Heart right ventricle (tissue), 16 donors: ENCODE measurements around the gene SCLT1. TPM values are rescaled to one million over a fixed set of nuclear protein-coding genes. Genes with fewer than 3 reads are reported as not detected.

Experiments used
- ATAC-seq, 8 donors: fragments of 200-7000 bp; cut with Tn5 transposase; one replicate each; pipeline ENCODE4 v1.9.1; 2020; ENCODE audit warnings: mild to moderate bottlenecking in 8 of 8, moderate library complexity in 8 of 8, moderate number of reproducible peaks in 1 of 8
- DNase-seq, 2 donors: peaks; one replicate each; pipeline ENCODE4 v3.0.0-alpha.2; 2020
- H3K27ac ChIP-seq, 10 donors: fragments of 200-600 bp; sonication (generic) in 2 of 10; one replicate each; pipeline versions ENCODE4 v1.5.0 to v1.8.0; 2020 to 2022; ENCODE audit warnings: mild to moderate bottlenecking in 3 of 10
- H3K27me3 ChIP-seq, 7 donors: fragments of 200-600 bp; one replicate each; pipeline ENCODE4 v1.8.0; 2021 to 2022; ENCODE audit warnings: mild to moderate bottlenecking in 2 of 7
- H3K36me3 ChIP-seq, 9 donors: fragments of 200-600 bp; sonication (generic) in 1 of 9; one replicate each; pipeline versions ENCODE4 v1.5.0 to v1.8.0; 2020 to 2022; ENCODE audit warnings: mild to moderate bottlenecking in 2 of 9
- H3K4me1 ChIP-seq, 9 donors: fragments of 200-600 bp; sonication (generic) in 1 of 9; one replicate each; pipeline versions ENCODE4 v1.5.0 to v1.8.0; 2020 to 2022; ENCODE audit warnings: mild to moderate bottlenecking in 4 of 9
- H3K4me3 ChIP-seq, 10 donors: fragments of 200-600 bp; sonication (generic) in 2 of 10; one replicate each; pipeline versions ENCODE4 v1.5.0 to v1.8.0; 2020 to 2022; ENCODE audit warnings: mild to moderate bottlenecking in 7 of 10, moderate library complexity in 2 of 10
- H3K9me3 ChIP-seq, 11 donors: fragments of 200-600 bp in 10 of 11; sonication (generic) in 2 of 11; one replicate each; pipeline versions ENCODE4 v1.5.0 to v1.8.0; 2013 to 2022; ENCODE audit warnings: mild to moderate bottlenecking in 2 of 11, control low read depth in 1 of 11, moderate library complexity in 1 of 11
- WGBS, 2 donors: extraction: QIAGEN DNeasy Blood & Tissue Kit; methylation state at CpG; one replicate each; pipeline ENCODE4 v1.1.7; 2013; ENCODE audit warnings: inconsistent platforms in 1 of 2; 5-methylcytosine and 5-hydroxymethylcytosine counted together
- intact Hi-C, 10 donors: fragments of 100-400 bp; cut with DNase I; formaldehyde crosslinking; loops; one replicate each; pipeline versions ENCODE4 v1.11.1 to v1.14.2; 2022
- polyA plus RNA-seq, 2 donors: library from polyadenylated mRNA; stranded (reverse); fragments of 200-250 nt; gene quantifications; one replicate each; pipeline ENCODE4 v1.2.3, GENCODE V29; 2013
- total RNA-seq, 10 donors: library from RNA; stranded (reverse); fragmentation: NEBNext Ultra II Directional in 3 of 10; extraction: Animal tissue kit (Norgen Biotek cat#: 25700) in 3 of 10; gene quantifications; one replicate each; pipeline versions ENCODE4 v1.2.1 to v1.2.4, GENCODE V29; 2021 to 2023
- TF ChIP-seq, protein P1 (sequence below), 9 donors: fragments of 200-600 bp; sonication (generic) in 2 of 9; IDR thresholded peaks; one replicate each; pipeline versions ENCODE4 v1.5.0 to v1.8.0; 2021 to 2022; ENCODE audit warnings: antibody characterized with exemption in 9 of 9, mild to moderate bottlenecking in 5 of 9, moderate library complexity in 1 of 9
- donor health status: Arrhythmogenic right ventricular cardiomyopathy.
- donor health status: ischemic (EF 13 %, LVEDD 7.1; RV severe dilation, severe dysfunction).
- donor health status: healthy with polysubstance abuse.
- donor health status: DM: no; HTN: yes; CAD: no.
- donor health status: DM: no; HTN: no; CAD: no.
- donor health status: ischemic (EF 25% LVEDD 6.9; RV normal size, moderate dysfunction).
- donor health status: ischemic (EF 25% LVEDD 5.7; RV mildly dilated, moderate dysfunction).
- donor health status: healthy.
- donor health status: DM: yes; HTN: yes; CAD: no.
- donor health status: Ischemic cardiomyopathy.
- donor health status: ischemic (EF 35%, LVEDD 5.7; RV mildly dilated, moderate dysfunction).
- donor health status: nonischemic (EF 11% LVEDD 7.7; RV severe dilation, severe dysfunction).
- donor health status: DM: yes; HTN: yes; CAD: no.
- donor health status: PGD.
- donor health status: ischemic (EF 29% LVEDD 5.4; RV normal size, mild dysfunction).
- donor health status: nonischemic (EF 23%, LVEDD 6.1; RV moderate dilation, normal function).

The SCLT1 gene
- total and polyA plus RNA-seq, 12 donors, result 3.0 to 12.4 (median 9.9) TPM

DNA sequence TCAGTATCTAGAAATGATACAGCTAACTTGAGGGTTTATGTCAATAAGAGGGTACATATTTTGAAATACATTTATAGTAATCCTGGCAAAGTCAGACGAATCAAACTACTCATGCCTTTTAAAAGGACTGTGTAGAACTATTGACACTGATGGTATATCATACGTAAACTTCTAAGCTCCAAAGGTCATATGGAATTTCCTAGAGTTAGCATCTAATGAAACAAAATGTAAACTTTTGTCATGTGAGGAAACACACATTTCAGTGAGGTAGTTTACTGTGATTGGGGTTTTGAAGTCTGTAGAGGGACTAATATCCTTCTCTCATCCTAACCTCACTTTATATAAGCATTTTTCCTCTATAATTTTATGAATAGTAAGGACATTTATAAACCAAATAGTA lies 138.4 kb downstream of the SCLT1 start:
- no peaks in the 10 kb centered on the region for H3K4me1 ChIP-seq
- DNase-seq (no peak), ATAC-seq (no peak)
- peaks cover 0 to 40% (median 0%) of the 10 kb centered on the region in 9 donors for H3K36me3 ChIP-seq
- intact Hi-C loops, result no loop called here
- TF ChIP-seq, protein P1, sequence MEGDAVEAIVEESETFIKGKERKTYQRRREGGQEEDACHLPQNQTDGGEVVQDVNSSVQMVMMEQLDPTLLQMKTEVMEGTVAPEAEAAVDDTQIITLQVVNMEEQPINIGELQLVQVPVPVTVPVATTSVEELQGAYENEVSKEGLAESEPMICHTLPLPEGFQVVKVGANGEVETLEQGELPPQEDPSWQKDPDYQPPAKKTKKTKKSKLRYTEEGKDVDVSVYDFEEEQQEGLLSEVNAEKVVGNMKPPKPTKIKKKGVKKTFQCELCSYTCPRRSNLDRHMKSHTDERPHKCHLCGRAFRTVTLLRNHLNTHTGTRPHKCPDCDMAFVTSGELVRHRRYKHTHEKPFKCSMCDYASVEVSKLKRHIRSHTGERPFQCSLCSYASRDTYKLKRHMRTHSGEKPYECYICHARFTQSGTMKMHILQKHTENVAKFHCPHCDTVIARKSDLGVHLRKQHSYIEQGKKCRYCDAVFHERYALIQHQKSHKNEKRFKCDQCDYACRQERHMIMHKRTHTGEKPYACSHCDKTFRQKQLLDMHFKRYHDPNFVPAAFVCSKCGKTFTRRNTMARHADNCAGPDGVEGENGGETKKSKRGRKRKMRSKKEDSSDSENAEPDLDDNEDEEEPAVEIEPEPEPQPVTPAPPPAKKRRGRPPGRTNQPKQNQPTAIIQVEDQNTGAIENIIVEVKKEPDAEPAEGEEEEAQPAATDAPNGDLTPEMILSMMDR (IDR thresholded peaks at IDR 0.05), result no peak
- no peak overlapping the region for H3K4me3 ChIP-seq
- H3K27ac ChIP-seq, result no peak overlapping the region
- 95 to 96% methylated on average over 2 of the region's 2 CpGs for WGBS, 2 donors
- no peaks in the 10 kb centered on the region for H3K9me3 ChIP-seq
- H3K27me3 ChIP-seq, result no peaks in the 10 kb centered on the region

GRCh38 chr4:128951316-128951715 lies 142.0 kb downstream of the SCLT1 start:
- WGBS, 2 donors, result 56 to 69% methylated on average over 2 of the region's 2 CpGs
- no peak overlapping the region for H3K4me3 ChIP-seq
- H3K27me3 ChIP-seq, result no peaks in the 10 kb centered on the region
- DNase-seq, result no peak
- H3K9me3 ChIP-seq, result no peaks in the 10 kb centered on the region
- TF ChIP-seq, protein P1 (IDR thresholded peaks at IDR 0.05), result peak in 1 of 9 donors; percentile 1
- intact Hi-C loops, result no loop called here
- H3K27ac ChIP-seq, result no peak overlapping the region
- ATAC-seq, result no peak
- no peaks in the 10 kb centered on the region for H3K4me1 ChIP-seq
- H3K36me3 ChIP-seq, result peaks cover 0 to 43% (median 0%) of the 10 kb centered on the region in 9 donors

GRCh38 chr4:128950796-128951195 lies 142.5 kb downstream of the SCLT1 start:
- Histone ChIP-seq H3K27me3 (no peaks in the 10 kb centered on the region), H3K27ac (no peak overlapping the region), H3K36me3 (peaks cover 0 to 49% (median 0%) of the 10 kb centered on the region in 9 donors), H3K4me1 (no peaks in the 10 kb centered on the region), H3K4me3 (no peak overlapping the region), H3K9me3 (no peaks in the 10 kb centered on the region)
- TF ChIP-seq, protein P1 (IDR thresholded peaks at IDR 0.05), result no peak
- 96 to 99% methylated on average over 2 of the region's 2 CpGs for WGBS, 2 donors
- intact Hi-C loops, result no loop called here
- ATAC-seq (no peak), DNase-seq (no peak)

- WGBS, 2 donors, result 94 to 96% methylated on average over 3 of the region's 3 CpGs
- DNase-seq (no peak), ATAC-seq (no peak)
- peaks cover 0 to 70% (median 3%) of the 10 kb centered on the region in 9 donors for H3K36me3 ChIP-seq
- TF ChIP-seq, protein P1 (IDR thresholded peaks at IDR 0.05), result no peak
- intact Hi-C loops, result no loop called here
- no peak overlapping the region for H3K27ac ChIP-seq
- no peak overlapping the region for H3K4me3 ChIP-seq
- H3K27me3 ChIP-seq, result no peaks in the 10 kb centered on the region
- H3K9me3 ChIP-seq, result peaks cover 0 to 8% (median 0%) of the 10 kb centered on the region in 11 donors
- H3K4me1 ChIP-seq, result no peaks in the 10 kb centered on the region
Measured at GRCh38 chr4:128946916-128947315, 146.4 kb downstream of the SCLT1 start.
